ENCODE results near the gene ATXN7. TPM values are rescaled to one million over a fixed set of nuclear protein-coding genes. Genes with fewer than 3 reads are reported as not detected.

Gene ATXN7
- total RNA-seq, 1 experiment from 2014 or later, result 11.3 TPM

GRCh38 chr3:63912768-63913588 is 49.3 kb downstream of the ATXN7 start:
- Histone ChIP-seq H3K36me3 (ENCODE audit: insufficient read depth, low read length, poor library complexity, severe bottlenecking) (no peaks in the 10 kb centered on the region), H3K27me3 (replicated peaks; ENCODE audit: insufficient read depth, low read depth, low read length, poor library complexity) (no peaks in the 10 kb centered on the region), H3K4me3 (ENCODE audit: low read depth, low read length, poor library complexity, severe bottlenecking) (peak overlapping the region; percentile 64), H3K4me1 (ENCODE audit: insufficient read depth, low read length, poor library complexity, severe bottlenecking) (no peaks in the 10 kb centered on the region), H3K9me3 (ENCODE audit: low read depth, low read length, poor library complexity, severe bottlenecking) (no peaks in the 10 kb centered on the region), H3K27ac (ENCODE audit: low read depth, low read length, poor library complexity, severe bottlenecking) (no peak overlapping the region)
- TF ChIP-seq EZH2 (IDR thresholded peaks at IDR 0.05; ENCODE audit: borderline replicate concordance, low read depth, low read length, poor library complexity, severe bottlenecking) (no peak), CTCF (conservative IDR thresholded peaks at IDR 0.05; ENCODE audit: low read depth, low read length) (no peak)
- no peak for DNase-seq (ENCODE audit: low spot score)
- POLR2A ChIA-PET (ENCODE audit: low non-redundant PET), result no interaction called here
- no TSS peak for BruUV-seq (replicated peaks)
- CTCF ChIA-PET, result no interaction called here
- intact Hi-C loops (cut with micrococcal nuclease; ENCODE audit: unreplicated experiment), result no loop called here

- H3K36me3 ChIP-seq (ENCODE audit: insufficient read depth, low read length, poor library complexity, severe bottlenecking), result no peaks in the 10 kb centered on the region
- no peak for TF ChIP-seq CTCF (conservative IDR thresholded peaks at IDR 0.05; ENCODE audit: low read depth, low read length)
- no peak for TF ChIP-seq EZH2 (IDR thresholded peaks at IDR 0.05; ENCODE audit: borderline replicate concordance, low read depth, low read length, poor library complexity, severe bottlenecking)
- no peaks in the 10 kb centered on the region for H3K9me3 ChIP-seq (ENCODE audit: low read depth, low read length, poor library complexity, severe bottlenecking)
- no peaks in the 10 kb centered on the region for H3K27me3 ChIP-seq (replicated peaks; ENCODE audit: insufficient read depth, low read depth, low read length, poor library complexity)
- no peak overlapping the region for H3K27ac ChIP-seq (ENCODE audit: low read depth, low read length, poor library complexity, severe bottlenecking)
- H3K4me1 ChIP-seq (ENCODE audit: insufficient read depth, low read length, poor library complexity, severe bottlenecking), result no peaks in the 10 kb centered on the region
- BruUV-seq (replicated peaks), result no TSS peak
- no peak overlapping the region for H3K4me3 ChIP-seq (ENCODE audit: low read depth, low read length, poor library complexity, severe bottlenecking)
- ChIA-PET CTCF (no interaction called here), POLR2A (ENCODE audit: low non-redundant PET) (no interaction called here)
- DNase-seq (ENCODE audit: low spot score), result peak; percentile 39
- intact Hi-C loops (cut with micrococcal nuclease; ENCODE audit: unreplicated experiment), result no loop called here
Observed at GRCh38 chr3:63914312-63914711, 50.6 kb downstream of the ATXN7 start.

GRCh38 chr3:63918321-63918720 is 54.7 kb downstream of the ATXN7 start:
- CTCF ChIA-PET, result no interaction called here
- no peak for DNase-seq (ENCODE audit: low spot score)
- BruUV-seq (replicated peaks), result no TSS peak
- Histone ChIP-seq H3K36me3 (ENCODE audit: insufficient read depth, low read length, poor library complexity, severe bottlenecking) (no peaks in the 10 kb centered on the region), H3K4me1 (ENCODE audit: insufficient read depth, low read length, poor library complexity, severe bottlenecking) (no peaks in the 10 kb centered on the region), H3K4me3 (ENCODE audit: low read depth, low read length, poor library complexity, severe bottlenecking) (no peak overlapping the region), H3K9me3 (ENCODE audit: low read depth, low read length, poor library complexity, severe bottlenecking) (no peaks in the 10 kb centered on the region), H3K27ac (ENCODE audit: low read depth, low read length, poor library complexity, severe bottlenecking) (no peak overlapping the region), H3K27me3 (replicated peaks; ENCODE audit: insufficient read depth, low read depth, low read length, poor library complexity) (no peaks in the 10 kb centered on the region)
- TF ChIP-seq EZH2 (IDR thresholded peaks at IDR 0.05; ENCODE audit: borderline replicate concordance, low read depth, low read length, poor library complexity, severe bottlenecking) (no peak), CTCF (conservative IDR thresholded peaks at IDR 0.05; ENCODE audit: low read depth, low read length) (no peak)
- POLR2A ChIA-PET (ENCODE audit: low non-redundant PET), result no interaction called here
- intact Hi-C loops (cut with micrococcal nuclease; ENCODE audit: unreplicated experiment), result no loop called here
